ENCODE measurements around the gene DHRS1. TPM values are rescaled to one million over a fixed set of nuclear protein-coding genes. Genes with fewer than 3 reads are reported as not detected.
"Not testable (repeated sequence)": the region's sequence is repeated elsewhere in the genome, so short reads cannot be mapped to it uniquely, and the experiment has no call there.

DHRS1 gene
- polyA plus RNA-seq, 3 donors = 11.3 to 26.4 (median 14.8) TPM

DNA sequence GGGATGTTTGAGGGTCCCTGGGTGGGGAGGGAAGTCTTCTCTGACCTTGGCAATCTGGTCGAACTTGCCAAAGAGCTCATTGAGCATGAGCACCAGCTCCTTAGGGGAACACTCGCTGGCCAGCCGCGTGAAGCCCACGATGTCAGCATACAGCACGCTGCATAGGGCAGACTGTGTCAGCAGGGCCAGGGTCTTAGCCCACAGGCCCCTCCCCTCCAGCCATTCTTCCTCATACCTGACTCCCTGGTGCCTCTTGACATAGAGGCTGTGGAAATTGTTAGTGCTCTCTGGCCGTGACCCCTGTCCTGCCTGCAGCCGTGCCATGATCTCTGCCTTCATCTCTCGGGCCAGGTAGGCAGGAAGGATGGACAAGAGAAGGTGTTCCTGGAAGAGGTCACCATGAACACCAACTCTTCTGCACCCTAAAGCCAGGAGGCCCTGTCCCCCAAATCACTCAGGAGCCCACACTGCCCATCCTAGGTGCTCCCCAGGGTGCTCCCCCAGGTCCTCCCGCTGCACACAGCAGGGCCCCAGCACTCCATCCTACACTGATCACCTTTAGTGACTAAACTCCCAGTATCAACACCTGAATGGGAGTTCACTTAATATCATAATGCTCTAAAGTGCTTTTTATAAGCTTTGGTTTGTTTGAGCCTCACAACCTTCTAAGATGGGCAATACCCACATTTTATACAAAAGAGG lies 31.5 kb upstream of the DHRS1 start:
- 90 to 93% (median 91%) methylated on average over 10 of the region's 10 CpGs for WGBS, 3 donors
- H3K27ac ChIP-seq (ENCODE audit: low read depth, low read length) = no peak overlapping the region

DNA sequence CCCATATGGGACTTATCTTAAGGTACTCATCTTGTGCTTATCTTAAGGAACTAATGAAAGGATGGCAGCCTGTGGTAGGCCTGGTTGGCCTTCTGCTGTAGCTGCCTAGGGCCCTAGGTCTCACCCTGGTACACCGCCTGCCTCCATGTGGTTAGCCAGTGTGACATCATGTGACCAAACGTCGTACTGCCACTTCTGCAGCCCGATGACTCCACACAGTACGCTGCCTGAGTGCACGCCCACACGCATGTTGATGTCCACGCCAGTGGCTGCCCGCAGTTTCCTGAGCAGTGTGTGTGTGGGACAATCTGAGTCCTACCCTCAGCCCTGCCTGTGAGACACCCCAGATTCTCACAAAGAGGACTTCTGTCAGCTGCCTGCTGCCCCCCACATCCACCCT lies 30.2 kb upstream of the DHRS1 start:
- 52 to 85% (median 59%) methylated on average over 9 of the region's 9 CpGs for WGBS, 3 donors
- H3K27ac ChIP-seq (ENCODE audit: low read depth, low read length) = no peak overlapping the region

DNA sequence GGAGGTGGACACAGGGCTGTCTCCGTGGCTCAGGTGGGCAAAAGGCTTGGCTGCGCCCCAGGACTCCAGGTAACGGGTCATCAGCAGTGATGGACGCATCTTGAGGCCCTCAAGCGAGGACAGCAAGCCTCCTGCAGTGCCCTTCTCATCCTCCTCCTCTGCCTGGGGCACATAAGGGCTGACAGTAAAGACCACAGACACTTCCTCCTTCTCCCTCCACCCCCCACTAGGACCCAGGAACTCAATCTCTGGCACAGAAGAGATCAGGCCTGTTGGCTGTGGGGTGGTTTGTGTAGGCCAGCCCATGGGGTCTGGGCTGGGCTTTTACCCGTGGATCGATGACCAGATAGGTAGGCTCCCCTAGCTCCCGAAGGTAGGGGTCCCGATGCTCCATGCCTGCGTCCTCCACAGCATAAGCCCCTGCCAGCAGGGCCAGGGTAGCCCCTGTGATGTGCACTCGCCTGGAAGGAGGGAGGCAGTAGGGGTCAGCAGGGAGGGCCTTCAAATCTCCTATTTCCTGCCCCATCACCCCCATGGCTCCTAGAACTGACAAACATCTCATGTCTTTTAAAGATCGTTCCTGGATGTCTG lies 29.6 kb upstream of the DHRS1 start:
- WGBS, 3 donors = 85 to 89% (median 88%) methylated on average over 12 of the region's 12 CpGs
- no peak overlapping the region for H3K27ac ChIP-seq (ENCODE audit: low read depth, low read length)

DNA sequence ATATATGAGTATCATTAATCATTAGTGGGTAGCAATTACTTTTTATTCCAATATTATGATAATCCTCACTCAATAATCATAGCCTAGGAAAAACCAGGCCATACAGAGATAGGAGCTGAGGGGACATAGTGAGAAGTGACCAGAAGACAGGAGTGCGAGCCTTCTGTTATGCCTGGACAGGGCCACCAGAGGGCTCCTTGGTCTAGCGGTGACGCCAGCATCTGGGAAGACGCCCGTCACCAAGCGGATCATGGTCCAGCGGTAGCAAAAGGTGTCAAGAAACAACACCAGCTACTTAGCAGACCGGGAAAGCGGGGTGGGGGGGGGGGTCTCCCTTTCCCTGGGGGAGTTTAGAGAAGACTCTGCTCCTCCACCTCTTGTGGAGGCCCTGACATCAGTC lies 28.3 kb upstream of the DHRS1 start:
- not testable (repeated sequence) for H3K27ac ChIP-seq (ENCODE audit: low read depth, low read length)
- WGBS, 3 donors = 5 to 8% (median 7%) methylated on average over 9 of the region's 9 CpGs

DNA sequence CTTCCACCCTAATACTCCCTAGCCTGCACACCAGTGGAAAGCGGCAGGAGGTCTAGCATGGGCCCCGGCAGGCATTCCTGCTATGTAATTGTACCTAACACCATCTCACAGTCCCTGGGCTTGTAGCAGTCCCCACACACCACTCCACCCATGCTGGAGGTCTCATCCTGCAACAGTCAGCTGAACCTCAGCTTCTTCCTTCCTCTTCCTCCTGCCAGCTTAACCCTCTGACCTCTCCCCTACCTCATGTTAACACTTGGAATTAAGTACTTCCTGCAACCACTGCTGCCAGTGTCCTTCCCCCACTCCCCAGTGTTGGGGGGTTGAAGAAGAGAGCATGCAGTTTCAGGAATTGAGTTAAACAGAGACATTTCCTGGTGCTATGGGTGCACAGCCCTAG lies 27.7 kb upstream of the DHRS1 start:
- WGBS, 3 donors = 61 to 80% (median 64%) methylated on average over 2 of the region's 2 CpGs
- no peak overlapping the region for H3K27ac ChIP-seq (ENCODE audit: low read depth, low read length)

DNA sequence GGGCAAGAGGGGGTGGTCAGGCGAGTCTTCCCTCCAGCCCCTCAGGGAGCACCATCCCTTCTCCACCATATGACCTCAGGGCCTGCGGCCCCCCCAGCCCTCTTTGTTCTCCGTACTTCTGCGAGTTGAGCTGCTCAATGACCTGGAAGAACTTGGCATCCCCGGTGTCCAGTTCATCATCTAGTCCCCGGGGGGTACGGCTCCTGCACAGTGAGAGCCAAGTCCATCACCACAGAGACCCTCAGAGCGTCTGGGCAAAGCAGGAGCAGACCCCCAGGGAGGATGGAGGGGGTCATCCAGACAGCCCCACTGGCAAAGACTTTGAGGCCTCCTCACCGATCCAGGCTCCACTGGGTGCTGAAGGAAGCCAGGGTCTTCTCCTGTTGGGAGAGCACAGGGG lies 26.4 kb upstream of the DHRS1 start:
- no peak overlapping the region for H3K27ac ChIP-seq (ENCODE audit: low read depth, low read length)

DNA sequence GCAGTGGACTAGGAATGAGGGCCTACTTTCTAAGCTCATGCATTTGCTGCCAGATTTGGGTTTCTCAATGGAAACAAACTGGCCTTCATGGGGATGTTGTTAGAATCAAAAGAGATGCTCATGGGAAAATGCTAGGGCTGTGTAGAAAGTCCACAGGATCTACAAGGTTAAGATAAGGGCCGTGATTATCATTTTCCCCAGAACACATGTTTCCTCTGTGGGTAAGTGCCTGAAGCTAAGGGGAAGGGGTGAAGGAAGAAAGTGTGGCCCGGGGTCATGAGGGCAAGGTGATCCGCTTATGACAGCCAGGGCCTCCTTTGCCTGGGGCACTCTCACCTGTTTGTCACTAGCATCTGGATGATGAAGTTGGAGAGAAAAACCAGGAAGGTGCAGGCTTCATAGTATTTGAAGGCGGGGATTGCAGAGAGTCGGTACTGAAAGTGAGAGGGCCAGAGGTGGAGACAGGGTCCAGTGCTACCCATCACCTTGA lies 25.5 kb upstream of the DHRS1 start:
- 67 to 76% (median 75%) methylated on average over 5 of the region's 5 CpGs for WGBS, 3 donors
- no peak overlapping the region for H3K27ac ChIP-seq (ENCODE audit: low read depth, low read length)

More for the DNA sequence above, 26.4 kb upstream of the DHRS1 start:
- WGBS, 3 donors = 80 to 87% (median 84%) methylated on average over 9 of the region's 9 CpGs

DNA sequence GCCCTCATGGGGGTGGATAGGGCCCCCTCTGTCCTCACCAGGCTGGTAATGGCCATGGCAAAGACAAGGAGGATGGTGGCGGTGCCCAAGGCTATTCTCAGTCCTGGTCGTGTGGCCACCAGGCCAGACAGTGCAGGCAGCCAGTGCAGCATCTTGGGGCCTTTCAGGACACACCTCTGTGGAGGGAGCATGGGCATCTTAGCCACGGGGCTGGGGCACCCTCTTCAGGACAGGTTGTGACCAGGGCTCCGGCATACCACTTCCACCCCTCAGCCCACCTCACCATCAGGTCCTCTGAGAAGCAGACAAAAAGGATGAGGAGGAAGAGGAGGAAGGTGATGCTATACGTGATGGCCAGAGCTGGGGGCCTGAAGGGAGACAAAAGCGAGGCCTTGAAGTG lies 24.4 kb upstream of the DHRS1 start:
- 74 to 88% (median 84%) methylated on average over 6 of the region's 6 CpGs for WGBS, 3 donors
- H3K27ac ChIP-seq (ENCODE audit: low read depth, low read length) = no peak overlapping the region

DNA sequence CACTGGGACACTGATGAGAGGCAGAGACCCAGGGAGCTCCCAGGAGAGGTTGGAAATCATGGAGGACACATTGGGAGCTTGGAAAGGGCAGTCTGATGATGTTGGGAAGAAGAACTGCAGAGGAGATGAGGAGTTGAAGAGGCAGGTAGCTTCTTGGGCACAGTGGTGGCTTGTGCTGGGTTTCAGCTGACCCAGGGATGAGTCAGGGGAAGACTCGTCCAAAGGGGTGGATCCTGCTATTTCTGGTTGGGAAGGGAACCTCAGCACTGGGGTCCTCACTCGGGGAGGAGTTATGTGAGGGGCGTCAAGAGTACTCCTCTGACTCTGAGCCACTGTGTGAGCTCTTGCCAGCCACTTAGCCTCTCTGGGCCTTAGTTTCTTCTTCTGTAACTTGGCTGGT lies 23.8 kb upstream of the DHRS1 start:
- 63 to 74% (median 66%) methylated on average over 3 of the region's 3 CpGs for WGBS, 3 donors
- H3K27ac ChIP-seq (ENCODE audit: low read depth, low read length) = no peak overlapping the region

DNA sequence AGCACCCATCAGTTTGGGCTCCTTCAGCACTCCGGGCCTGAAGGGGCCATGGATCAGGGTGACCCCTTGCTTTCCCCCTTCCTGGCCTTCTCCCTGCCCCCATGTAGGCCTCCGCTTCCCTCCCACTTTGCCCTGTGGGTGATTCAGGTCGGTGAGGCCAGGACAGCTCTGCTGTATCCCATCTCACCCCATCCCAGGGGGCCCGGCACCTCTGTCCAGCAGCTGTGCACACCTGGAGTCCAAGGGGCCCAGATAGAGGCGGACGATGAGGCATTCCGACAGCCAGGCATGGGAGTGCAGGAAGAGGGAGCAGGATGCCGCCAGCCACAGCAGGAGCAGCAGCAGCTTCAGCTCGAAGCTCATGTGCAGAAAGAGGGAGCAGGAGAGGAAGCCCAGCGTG lies 23.1 kb upstream of the DHRS1 start:
- no peak overlapping the region for H3K27ac ChIP-seq (ENCODE audit: low read depth, low read length)
- 84 to 88% (median 88%) methylated on average over 8 to 10 of the region's 10 CpGs for WGBS, 3 donors

DNA sequence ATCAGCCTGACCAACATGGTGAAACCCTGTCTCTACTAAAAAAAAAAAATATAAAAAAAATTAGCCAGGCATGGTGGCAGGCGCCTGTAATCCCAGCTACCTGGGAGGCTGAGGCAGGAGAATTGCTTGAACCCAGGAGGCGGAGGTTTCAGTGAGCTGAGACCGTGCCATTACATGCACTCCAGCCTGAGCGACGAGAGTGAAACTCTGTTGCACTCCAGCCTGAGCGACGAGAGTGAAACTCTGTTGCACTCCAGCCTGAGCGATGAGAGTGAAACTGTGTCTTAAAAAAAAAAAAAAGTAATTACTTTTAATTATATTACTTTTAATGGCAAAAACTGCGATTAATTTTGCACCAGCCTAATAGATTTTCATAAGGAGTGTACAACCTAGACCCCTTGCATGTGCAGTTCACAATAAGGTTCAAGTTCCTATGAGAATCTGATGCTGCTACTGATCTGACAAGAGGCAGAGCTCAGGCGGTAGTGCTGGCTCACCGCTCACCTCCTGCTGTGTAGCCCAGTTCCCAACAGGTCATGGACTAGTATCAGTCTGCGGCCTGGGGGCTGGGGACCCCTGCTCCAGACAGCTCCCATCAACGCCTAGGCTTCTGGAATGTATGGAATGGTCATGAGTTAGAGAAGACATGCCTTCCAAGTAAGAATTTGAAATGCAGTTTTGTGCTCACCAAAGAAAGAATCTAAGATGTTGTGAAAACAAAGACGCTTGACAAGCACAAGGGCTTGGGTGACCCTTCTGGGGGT lies 21.8 kb upstream of the DHRS1 start:
- WGBS, 3 donors = 82 to 92% (median 90%) methylated on average over 14 of the region's 14 CpGs
- no peak overlapping the region for H3K27ac ChIP-seq (ENCODE audit: low read depth, low read length)

DNA sequence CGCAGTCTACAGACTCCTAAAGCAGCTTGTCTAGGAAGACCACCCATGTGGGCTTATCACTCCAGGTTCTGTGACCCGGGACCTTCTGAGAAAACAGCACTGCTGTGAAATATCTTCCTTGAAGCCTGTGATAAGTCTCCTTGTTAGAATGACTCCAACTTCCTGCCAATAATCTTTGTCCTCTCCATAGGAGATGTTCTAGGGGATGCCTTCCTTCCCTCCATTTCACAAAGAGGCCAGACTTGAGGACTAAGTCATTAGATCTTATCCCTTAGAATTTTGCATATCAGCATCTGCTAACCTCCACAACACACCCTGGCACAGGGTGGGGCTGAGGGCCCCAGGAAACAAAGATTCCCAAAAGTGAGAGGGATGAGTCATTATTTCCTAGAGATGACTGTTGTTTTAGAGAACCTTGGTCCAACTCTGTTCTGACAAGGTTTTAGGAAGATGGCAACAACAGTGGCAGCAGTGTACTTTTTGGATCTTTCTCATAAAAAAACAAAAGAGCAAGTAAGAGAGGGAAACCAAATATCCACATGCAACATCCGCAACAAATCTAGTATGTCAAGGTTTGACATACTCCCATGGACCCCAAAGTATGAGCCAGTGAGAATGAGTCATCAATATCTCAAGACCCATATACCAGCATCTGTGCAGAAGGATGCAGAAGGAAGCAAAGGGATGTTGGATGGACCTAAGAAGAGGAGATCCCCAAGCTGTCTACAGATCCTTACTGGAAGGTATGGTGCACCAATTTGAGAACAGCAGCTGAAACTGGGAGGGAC lies 17.8 kb upstream of the DHRS1 start:
- H3K27ac ChIP-seq (ENCODE audit: low read depth, low read length) = no peak overlapping the region
- 89 to 93% (median 90%) methylated on average over 3 of the region's 3 CpGs for WGBS, 3 donors

DNA sequence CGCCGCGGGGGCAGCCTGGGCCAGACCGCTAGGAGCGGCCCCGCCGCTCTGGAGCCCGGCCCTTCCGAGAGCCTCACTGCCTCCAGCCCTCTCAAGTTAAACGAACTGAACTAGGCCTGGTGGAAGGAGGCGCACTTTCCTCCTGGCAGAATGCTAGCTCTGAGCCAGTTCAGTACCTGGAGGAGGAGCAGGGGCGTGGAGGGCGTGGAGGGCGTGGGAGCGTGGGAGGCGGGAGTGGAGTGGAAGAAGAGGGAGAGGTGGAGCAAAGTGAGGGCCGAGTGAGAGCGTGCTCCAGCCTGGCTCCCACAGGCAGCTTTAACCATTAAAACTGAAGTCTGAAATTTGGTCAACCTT lies 17.0 kb upstream of the DHRS1 start:
- WGBS, 3 donors = 61 to 64% (median 64%) methylated on average over 13 to 18 of the region's 18 CpGs
- no peak overlapping the region for H3K27ac ChIP-seq (ENCODE audit: low read depth, low read length)

DNA sequence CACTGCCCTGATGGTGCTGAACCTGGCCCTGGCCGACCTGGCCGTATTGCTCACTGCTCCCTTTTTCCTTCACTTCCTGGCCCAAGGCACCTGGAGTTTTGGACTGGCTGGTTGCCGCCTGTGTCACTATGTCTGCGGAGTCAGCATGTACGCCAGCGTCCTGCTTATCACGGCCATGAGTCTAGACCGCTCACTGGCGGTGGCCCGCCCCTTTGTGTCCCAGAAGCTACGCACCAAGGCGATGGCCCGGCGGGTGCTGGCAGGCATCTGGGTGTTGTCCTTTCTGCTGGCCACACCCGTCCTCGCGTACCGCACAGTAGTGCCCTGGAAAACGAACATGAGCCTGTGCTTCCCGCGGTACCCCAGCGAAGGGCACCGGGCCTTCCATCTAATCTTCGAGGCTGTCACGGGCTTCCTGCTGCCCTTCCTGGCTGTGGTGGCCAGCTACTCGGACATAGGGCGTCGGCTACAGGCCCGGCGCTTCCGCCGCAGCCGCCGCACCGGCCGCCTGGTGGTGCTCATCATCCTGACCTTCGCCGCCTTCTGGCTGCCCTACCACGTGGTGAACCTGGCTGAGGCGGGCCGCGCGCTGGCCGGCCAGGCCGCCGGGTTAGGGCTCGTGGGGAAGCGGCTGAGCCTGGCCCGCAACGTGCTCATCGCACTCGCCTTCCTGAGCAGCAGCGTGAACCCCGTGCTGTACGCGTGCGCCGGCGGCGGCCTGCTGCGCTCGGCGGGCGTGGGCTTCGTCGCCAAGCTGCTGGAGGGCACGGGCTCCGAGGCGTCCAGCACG lies 16.4 kb upstream of the DHRS1 start:
- WGBS, 3 donors = 30 to 54% (median 42%) methylated on average over 63 to 70 of the region's 70 CpGs

DNA sequence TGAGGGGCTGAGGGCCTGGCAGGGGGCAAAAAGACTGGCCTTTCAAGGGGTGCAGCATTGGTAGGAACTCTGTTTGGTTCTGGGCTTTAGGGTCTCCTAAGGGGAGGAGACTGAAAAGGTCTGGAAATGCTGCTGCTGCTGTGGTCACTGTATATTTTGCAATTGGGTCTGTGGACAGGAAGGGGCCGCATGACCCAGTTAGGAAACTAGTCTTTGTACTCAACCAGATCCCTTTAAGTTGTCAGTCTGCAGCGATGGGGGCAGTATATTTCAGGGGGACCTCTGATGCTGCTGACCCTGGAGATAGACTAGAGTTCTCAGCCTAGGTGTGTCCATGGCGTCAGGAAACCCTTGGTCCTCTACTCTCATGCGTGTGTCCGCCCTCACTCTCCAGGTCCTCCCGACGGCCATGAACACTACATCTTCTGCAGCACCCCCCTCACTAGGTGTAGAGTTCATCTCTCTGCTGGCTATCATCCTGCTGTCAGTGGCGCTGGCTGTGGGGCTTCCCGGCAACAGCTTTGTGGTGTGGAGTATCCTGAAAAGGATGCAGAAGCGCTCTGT lies 15.7 kb upstream of the DHRS1 start:
- WGBS, 3 donors = 58 to 88% (median 72%) methylated on average over 10 of the region's 10 CpGs
- H3K27ac ChIP-seq (ENCODE audit: low read depth, low read length) = no peak overlapping the region

More for the DNA sequence above, 16.4 kb upstream of the DHRS1 start:
- no peak overlapping the region for H3K27ac ChIP-seq (ENCODE audit: low read depth, low read length)

DNA sequence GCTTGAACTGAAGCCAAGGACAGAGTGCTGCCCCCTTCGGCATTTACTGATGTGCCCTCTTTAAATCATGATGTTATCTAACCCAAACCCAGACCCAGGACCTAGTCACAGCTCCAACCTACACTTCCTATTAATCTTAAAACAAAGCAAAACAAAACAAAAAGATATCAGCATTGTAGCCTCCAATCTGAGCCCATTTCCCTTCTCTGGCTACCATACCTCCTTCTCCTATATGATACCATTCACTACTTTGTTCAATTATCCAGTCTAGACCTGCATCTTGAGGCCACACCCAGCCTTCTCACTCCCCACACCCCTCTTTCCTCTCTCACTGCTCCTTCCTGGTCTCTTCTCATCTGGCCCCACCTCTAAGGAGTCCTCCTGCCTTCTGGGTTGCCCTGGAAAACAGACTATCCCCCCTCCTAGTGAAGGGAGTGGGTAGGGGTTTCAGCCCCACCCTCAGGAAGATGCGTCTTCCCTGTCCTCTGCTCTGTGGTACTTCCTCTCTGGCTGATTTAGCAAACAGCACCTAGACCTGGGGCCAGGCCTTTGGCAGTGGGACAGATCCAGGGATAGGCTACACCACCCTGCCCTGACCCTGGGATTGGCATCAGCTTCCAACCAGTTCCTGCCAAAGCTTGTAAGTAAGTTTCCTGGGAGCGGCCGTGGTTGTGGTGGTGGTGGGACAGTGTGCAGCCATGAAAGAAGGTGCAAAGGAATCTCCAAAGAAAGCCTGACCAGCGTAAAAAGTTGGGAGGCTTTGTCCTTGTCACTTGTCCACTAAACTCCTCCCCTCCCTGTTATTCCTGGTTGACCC lies 15.0 kb upstream of the DHRS1 start:
- H3K27ac ChIP-seq (ENCODE audit: low read depth, low read length) = no peak overlapping the region
- WGBS, 3 donors = 57 to 76% (median 65%) methylated on average over 5 of the region's 5 CpGs

DNA sequence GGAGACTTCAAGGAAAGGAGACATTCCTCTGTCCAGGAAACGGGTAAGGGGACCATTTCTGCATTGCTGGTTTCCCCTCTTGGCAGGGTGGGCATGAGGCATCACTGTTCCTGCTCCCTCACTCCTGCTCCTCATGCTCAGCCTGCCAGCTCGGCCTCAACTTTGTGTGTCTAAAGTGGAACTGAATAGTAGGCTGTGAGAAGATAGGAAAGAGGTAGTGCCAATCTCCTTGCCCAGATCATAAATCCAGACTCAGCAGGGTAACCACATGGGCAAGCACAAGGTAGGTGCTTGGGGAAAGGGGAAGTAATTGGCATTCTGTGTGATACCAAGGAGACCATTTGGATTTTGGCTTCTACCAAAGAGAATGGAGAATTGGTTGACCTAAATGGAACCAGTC lies 14.3 kb upstream of the DHRS1 start:
- no peak overlapping the region for H3K27ac ChIP-seq (ENCODE audit: low read depth, low read length)
- WGBS, 3 donors = 52 to 76% (median 60%) methylated on average over 2 of the region's 2 CpGs

Data from adipose tissue (tissue), 3 donors.